ENCODE data around the gene SPDEF. TPM values are rescaled to one million over a fixed set of nuclear protein-coding genes. Genes with fewer than 3 reads are reported as not detected.

The SPDEF gene
- total RNA-seq, 1 experiment from 2014 or later: not detected

Other genes with a start within 250 kb of the SPDEF start
- gene NUDT3, start 163.7 kb downstream of the SPDEF start, total RNA-seq (2014; rRNA removed; shearing (Covaris generic)): 11.8 and 18.3 TPM in 2 replicates
- gene RPS10, start 130.3 kb downstream of the SPDEF start, total RNA-seq (2014; rRNA removed; shearing (Covaris generic)): 3,564 and 4,124 TPM in 2 replicates
- 0.20 TPM in 1 of 2 replicates, not detected in the other for gene PACSIN1, start 90.3 kb downstream of the SPDEF start, total RNA-seq (2014; rRNA removed; shearing (Covaris generic))
- 74.6 and 82.9 TPM in 2 replicates for gene ILRUN, start 140.4 kb upstream of the SPDEF start, total RNA-seq (2014; rRNA removed; shearing (Covaris generic))
- 304 and 338 TPM in 2 replicates for gene SNRPC, start 201.2 kb upstream of the SPDEF start, total RNA-seq (2014; rRNA removed; shearing (Covaris generic))
- 5.9 and 9.3 TPM in 2 replicates for gene BLTP3A, start 235.8 kb upstream of the SPDEF start, total RNA-seq (2014; rRNA removed; shearing (Covaris generic))